ENCODE measurements around the gene PPP2CA. TPM values are rescaled to one million over a fixed set of nuclear protein-coding genes. Genes with fewer than 3 reads are reported as not detected.

The PPP2CA gene
- total RNA-seq, 1 donor: 76.6 TPM

DNA sequence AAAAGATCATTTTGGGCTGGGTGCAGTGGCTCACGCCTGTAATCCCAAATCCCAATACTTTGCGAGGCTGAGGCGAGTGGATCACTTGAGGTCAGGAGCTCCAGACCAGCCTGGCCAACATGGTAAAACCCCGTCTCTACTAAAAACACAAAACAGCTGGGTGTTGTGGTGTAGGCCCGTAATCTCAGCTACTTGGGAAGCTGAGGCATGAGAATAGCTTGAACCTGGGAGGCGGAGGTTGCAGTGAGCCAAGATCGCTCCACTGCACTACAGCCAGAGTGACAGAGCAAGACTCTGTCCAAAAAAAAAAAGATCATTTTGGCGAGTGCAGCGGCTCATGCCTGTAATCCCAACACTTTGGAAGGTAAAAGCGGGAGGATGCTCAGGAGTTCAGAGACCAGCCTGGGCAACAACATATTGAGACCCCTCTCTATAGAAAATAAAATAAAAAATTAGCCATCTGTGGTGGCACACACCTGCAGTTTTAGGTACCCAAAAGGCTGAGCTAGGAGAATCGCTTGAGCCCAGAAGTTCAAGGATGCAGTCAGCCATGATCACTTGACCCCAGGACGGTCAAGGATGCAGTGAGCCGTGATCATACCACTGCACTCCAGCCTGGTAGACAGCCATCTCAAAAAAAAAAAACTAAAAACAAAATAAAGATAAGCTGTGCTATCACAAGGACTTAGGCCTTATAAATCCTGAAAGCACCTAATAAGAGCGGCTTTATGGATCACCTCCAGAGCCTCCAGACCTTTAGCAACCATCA lies 16.2 kb downstream of the PPP2CA start:
- peak; percentile 25 for DNase-seq (ENCODE audit: low read depth)
- H3K4me3 ChIP-seq (ENCODE audit: low read depth, low read length): no peak overlapping the region
- TF ChIP-seq CTCF (IDR thresholded peaks at IDR 0.05; ENCODE audit: insufficient read depth, low read length): no peak

DNA sequence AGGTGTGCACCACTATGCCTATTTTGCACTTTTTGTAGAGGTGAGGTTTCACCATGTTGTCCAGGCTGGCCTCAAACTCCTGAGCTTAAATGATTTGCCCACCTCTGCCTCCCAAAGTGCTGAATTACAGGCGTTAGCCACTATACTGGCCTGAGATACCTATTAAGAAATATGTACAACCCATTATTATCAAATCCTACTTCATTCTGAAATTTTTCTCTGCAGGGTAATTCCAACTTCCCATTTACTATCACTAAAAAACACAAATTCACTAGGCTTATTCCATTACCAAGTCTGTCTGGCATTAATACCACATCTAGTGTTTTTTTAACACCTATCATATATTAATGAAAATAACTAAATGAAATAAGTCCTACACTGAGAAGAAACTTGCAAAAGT lies 18.2 kb downstream of the PPP2CA start:
- no peak for DNase-seq (ENCODE audit: low read depth)
- no peak for TF ChIP-seq CTCF (IDR thresholded peaks at IDR 0.05; ENCODE audit: insufficient read depth, low read length)
- H3K4me3 ChIP-seq (ENCODE audit: low read depth, low read length): no peak overlapping the region

- no peak overlapping the region for H3K4me3 ChIP-seq (ENCODE audit: low read depth, low read length)
- TF ChIP-seq CTCF (IDR thresholded peaks at IDR 0.05; ENCODE audit: insufficient read depth, low read length): no peak
- no peak for DNase-seq (ENCODE audit: low read depth)
Measured at GRCh38 chr5:134206627-134207160, 19.2 kb downstream of the PPP2CA start.

DNA sequence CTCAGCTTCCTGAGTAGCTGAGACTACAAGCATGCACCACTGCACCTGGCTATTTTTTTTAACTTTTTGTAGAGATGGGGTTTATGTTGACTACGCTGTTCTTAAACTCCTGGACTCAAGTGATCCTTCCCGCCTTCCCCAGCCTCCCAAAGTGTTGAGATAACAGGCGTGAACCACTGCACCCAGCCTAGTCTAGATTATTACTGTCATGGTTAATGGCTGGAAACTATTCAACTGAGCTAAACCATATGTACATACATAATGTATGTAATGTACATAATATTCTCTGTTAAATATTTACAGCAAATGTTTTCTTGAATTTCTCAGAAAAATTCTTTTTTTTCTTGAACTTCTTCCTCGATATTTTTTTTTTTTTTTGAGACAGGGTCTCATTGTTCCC lies 21.3 kb downstream of the PPP2CA start:
- DNase-seq (ENCODE audit: low read depth): no peak
- no peak for TF ChIP-seq CTCF (IDR thresholded peaks at IDR 0.05; ENCODE audit: insufficient read depth, low read length)
- no peak overlapping the region for H3K4me3 ChIP-seq (ENCODE audit: low read depth, low read length)

DNA sequence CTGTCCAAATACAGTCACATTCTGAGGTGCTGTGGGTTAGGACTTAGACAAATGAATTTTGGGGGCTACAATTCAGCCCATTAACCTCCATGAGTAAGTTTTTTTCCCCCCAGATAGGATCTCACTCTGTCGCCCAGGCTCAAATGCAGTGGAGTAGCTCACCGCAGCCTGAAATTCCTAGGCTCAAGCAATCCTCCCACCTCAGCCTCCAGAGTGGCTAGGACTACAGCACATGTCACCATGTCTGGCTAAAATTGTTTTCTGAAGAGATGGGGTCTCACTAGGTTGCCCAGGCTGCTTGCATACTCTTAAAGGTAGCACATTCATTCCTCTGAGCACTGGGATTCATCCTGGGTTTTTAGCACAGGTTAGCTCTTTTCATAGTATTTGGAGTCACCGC lies 22.2 kb downstream of the PPP2CA start:
- TF ChIP-seq CTCF (IDR thresholded peaks at IDR 0.05; ENCODE audit: insufficient read depth, low read length): no peak
- DNase-seq (ENCODE audit: low read depth): no peak
- H3K4me3 ChIP-seq (ENCODE audit: low read depth, low read length): no peak overlapping the region

DNA sequence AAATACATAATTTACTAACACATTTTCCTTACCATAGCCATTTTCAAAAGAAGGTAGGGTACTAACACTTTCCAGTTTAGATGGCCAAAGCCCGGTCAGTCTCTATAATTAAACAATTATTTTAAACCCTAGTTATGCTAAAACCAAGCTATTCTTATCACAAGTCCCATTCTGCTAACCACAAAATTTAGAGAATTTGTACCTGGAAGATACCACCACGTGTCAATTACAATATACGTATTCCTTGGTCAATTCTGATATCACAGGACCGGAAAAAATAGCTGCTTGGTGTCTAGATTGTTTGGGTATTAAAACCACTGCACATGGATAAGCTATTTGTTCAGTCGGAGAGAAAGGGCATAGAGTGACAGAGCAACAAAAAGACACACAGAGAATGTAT lies 30.2 kb downstream of the PPP2CA start:
- DNase-seq (ENCODE audit: low read depth): no peak
- no peak overlapping the region for H3K4me3 ChIP-seq (ENCODE audit: low read depth, low read length)
- no peak for TF ChIP-seq CTCF (IDR thresholded peaks at IDR 0.05; ENCODE audit: insufficient read depth, low read length)

Data from fibroblast of the aortic adventitia (primary cell).